HL-60 (cell line): ENCODE measurements around the gene IMPDH1.
A peak's percentile ranks its signal among the peaks of the same experiment; 100 is the strongest.

Source experiments
- DNase-seq, 2 experiments: peaks; one replicate each; pipeline ENCODE4 v3.0.0-alpha.2; 2010 to 2020; ENCODE audit warnings: low read depth in 1 of 2, low spot score in 1 of 2
- H3K27ac ChIP-seq: fragments of 250-450 bp; sonication (Bioruptor Pico); replicated peaks from 2 replicates; pipeline ENCODE4 v1.5.1; 2020; ENCODE audit warnings: mild to moderate bottlenecking, moderate library complexity
- H3K27me3 ChIP-seq: fragments of 250-450 bp; sonication (Bioruptor Pico); 2 replicates; pipeline ENCODE4 v1.5.1; 2021; ENCODE audit warnings: mild to moderate bottlenecking, moderate library complexity; ENCODE audit not compliant: insufficient read depth, poor library complexity, severe bottlenecking
- H3K4me3 ChIP-seq: replicated peaks from 2 replicates; pipeline ENCODE4 v1.5.1; 2011; ENCODE audit warnings: mild to moderate bottlenecking, control low read depth, low read length; ENCODE audit not compliant: insufficient read depth
- GABPA ChIP-seq: IDR thresholded peaks from 2 replicates; pipeline ENCODE4 v1.6.1; 2012; ENCODE audit warnings: low read depth
- POLR2AphosphoS5 ChIP-seq: IDR thresholded peaks from 2 replicates; pipeline ENCODE4 v1.6.1; 2012; ENCODE audit warnings: low read depth
- SPI1 ChIP-seq: IDR thresholded peaks from 2 replicates; pipeline ENCODE4 v1.6.1; 2012; ENCODE audit warnings: low read depth, mild to moderate bottlenecking, borderline replicate concordance
- TF ChIP-seq, protein P1 (sequence below): IDR thresholded peaks from one replicate; pipeline ENCODE4 v1.5.1; 2011; ENCODE audit warnings: low read length, control low read depth, inconsistent platforms; ENCODE audit not compliant: insufficient read depth
- TF ChIP-seq, protein P2 (sequence below): IDR thresholded peaks from 2 replicates; pipeline ENCODE4 v1.6.1; 2012; ENCODE audit warnings: low read depth; ENCODE audit not compliant: insufficient replicate concordance

IMPDH1 gene

DNA sequence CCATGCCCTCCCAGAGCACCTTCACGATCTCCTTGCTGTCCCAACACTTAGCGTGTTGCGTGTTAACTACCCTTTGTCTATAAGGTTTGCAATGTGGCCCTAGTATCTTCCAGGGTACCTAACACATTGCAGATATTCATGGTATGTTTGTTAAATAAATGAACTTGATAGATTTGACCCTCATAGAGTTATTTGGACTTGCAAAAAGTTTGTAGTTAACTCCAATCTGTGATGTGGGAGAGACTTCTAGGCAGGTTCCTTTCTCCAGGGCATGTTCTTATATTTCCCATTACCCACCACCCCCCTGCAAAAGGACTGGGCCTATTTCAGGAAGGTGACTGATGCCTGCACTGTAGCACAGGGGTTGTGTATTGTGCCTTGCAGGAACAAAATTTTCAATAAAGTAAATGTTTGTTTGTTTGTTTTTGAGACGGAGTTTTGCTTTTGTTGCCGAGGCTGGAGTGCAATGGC is 46.5 kb upstream of the IMPDH1 start:
- Histone ChIP-seq H3K27me3 (no peaks in the 10 kb centered on the region), H3K4me3 (peak overlapping the region; percentile 99), H3K27ac (peak overlapping the region; percentile 79)
- DNase-seq: peak in 1 of 2 experiments; percentile 25
- TF ChIP-seq SPI1 (no peak), POLR2AphosphoS5 (no peak), GABPA (no peak)
- TF ChIP-seq, protein P1, sequence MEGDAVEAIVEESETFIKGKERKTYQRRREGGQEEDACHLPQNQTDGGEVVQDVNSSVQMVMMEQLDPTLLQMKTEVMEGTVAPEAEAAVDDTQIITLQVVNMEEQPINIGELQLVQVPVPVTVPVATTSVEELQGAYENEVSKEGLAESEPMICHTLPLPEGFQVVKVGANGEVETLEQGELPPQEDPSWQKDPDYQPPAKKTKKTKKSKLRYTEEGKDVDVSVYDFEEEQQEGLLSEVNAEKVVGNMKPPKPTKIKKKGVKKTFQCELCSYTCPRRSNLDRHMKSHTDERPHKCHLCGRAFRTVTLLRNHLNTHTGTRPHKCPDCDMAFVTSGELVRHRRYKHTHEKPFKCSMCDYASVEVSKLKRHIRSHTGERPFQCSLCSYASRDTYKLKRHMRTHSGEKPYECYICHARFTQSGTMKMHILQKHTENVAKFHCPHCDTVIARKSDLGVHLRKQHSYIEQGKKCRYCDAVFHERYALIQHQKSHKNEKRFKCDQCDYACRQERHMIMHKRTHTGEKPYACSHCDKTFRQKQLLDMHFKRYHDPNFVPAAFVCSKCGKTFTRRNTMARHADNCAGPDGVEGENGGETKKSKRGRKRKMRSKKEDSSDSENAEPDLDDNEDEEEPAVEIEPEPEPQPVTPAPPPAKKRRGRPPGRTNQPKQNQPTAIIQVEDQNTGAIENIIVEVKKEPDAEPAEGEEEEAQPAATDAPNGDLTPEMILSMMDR: no peak
- TF ChIP-seq, protein P2, sequence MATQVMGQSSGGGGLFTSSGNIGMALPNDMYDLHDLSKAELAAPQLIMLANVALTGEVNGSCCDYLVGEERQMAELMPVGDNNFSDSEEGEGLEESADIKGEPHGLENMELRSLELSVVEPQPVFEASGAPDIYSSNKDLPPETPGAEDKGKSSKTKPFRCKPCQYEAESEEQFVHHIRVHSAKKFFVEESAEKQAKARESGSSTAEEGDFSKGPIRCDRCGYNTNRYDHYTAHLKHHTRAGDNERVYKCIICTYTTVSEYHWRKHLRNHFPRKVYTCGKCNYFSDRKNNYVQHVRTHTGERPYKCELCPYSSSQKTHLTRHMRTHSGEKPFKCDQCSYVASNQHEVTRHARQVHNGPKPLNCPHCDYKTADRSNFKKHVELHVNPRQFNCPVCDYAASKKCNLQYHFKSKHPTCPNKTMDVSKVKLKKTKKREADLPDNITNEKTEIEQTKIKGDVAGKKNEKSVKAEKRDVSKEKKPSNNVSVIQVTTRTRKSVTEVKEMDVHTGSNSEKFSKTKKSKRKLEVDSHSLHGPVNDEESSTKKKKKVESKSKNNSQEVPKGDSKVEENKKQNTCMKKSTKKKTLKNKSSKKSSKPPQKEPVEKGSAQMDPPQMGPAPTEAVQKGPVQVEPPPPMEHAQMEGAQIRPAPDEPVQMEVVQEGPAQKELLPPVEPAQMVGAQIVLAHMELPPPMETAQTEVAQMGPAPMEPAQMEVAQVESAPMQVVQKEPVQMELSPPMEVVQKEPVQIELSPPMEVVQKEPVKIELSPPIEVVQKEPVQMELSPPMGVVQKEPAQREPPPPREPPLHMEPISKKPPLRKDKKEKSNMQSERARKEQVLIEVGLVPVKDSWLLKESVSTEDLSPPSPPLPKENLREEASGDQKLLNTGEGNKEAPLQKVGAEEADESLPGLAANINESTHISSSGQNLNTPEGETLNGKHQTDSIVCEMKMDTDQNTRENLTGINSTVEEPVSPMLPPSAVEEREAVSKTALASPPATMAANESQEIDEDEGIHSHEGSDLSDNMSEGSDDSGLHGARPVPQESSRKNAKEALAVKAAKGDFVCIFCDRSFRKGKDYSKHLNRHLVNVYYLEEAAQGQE: no peak

DNA sequence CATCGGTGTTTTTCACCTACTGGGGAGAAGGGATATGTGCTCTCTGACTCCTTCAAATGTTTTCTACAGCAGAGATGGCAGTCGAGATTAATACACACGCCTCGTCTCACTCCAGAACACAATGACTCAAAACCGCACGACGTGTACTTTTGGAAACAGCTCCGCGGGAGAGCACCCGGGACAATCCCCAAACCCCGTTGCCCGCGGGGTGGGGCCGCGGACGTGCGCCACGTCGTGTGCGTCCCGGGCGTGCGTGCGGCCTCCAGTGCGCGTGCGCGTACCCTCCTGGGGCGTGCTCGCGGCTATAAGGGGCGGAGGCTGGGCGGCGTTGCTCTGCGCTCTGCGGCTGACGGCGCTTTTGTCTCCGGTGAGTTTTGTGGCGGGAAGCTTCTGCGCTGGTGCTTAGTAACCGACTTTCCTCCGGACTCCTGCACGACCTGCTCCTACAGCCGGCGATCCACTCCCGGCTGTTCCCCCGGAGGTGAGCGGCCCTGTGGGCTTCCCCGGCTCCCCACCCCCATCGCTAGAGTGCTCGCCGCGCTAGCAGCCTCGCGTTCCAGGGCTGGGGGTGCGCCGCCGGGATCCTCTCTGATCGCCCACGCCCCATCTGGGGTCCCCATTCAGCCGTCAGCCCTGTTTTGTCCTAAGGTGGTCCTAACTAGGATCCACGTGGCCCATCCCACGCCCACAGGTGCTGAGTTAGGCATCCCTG is 45.9 kb upstream of the IMPDH1 start, which contains the start of gene HILPDA:
Gene HILPDA (plus strand): TSS at position 336 of the 712 bp plus-strand sequence. CDS start 1,391 bp downstream, outside the sequence.
- TF ChIP-seq GABPA (no peak), POLR2AphosphoS5 (peak; percentile 73)
- TF ChIP-seq, protein P2: no peak
- TF ChIP-seq, protein P1: no peak

DNA sequence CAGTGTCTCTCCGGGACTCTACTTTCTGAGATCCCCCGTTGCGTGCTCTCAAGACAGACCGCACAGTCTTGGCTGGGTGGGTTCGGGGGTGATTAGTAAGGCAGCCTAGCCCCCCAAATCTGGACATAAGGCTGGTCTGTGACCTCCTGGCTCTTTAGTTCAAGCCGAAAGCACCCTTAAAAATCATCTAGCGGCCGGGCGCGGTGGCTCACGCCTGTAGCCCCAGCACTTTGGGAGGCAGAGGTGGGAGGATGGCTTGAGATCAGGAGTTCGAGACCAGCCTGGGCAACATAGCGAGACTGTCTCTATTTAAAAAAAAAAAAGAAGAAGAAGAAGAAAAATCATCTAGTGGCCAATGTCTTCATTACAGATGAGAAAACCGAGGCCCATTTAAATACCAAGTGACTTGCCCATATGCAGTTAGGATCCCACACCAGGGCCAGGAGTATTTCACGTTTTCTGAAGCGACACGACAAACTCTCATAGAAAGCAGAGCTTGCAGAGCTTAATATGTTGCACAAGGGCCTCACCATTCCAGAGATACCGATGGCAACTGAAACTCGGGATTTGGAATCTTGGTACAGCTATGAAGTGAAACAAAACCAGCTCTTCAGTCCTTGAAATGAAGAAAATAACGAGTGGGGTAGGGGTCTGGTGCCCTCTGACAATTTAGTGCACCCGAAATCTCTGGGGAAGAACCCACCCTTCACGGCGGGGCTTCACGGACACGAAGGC is 45.2 kb upstream of the IMPDH1 start:
- H3K27ac ChIP-seq: peak overlapping the region; percentile 79
- TF ChIP-seq, protein P1: no peak
- TF ChIP-seq GABPA (no peak), SPI1 (no peak), POLR2AphosphoS5 (no peak)
- TF ChIP-seq, protein P2: no peak
- no peak for DNase-seq
- no peaks in the 10 kb centered on the region for H3K27me3 ChIP-seq
- peak overlapping the region; percentile 99 for H3K4me3 ChIP-seq

More for the DNA sequence above, 45.9 kb upstream of the IMPDH1 start, which contains the start of gene HILPDA:
- Histone ChIP-seq H3K4me3 (peak within 1 kb of the TSS; percentile 99), H3K27me3 (no peaks in the 10 kb centered on the region), H3K27ac (peak within 1 kb of the TSS; percentile 79)
- peak; percentile 86 to 92 for DNase-seq
